Esophagus muscularis mucosa (tissue), 4 donors: ENCODE data around the gene AUTS2. TPM values are rescaled to one million over a fixed set of nuclear protein-coding genes. Genes with fewer than 3 reads are reported as not detected.

Experiments
- DNase-seq: peaks from one replicate; pipeline ENCODE4 v3.0.0-alpha.2; 2017; ENCODE audit errors: extremely low spot score
- H3K27ac ChIP-seq, 4 donors: fragments of 200-600 bp; sonication (generic); replicated peaks in 1 of 4; 1 replicate in 3 of 4; 2 replicates in 1 of 4; pipeline ENCODE4 v1.5.1; 2016 to 2019; ENCODE audit warnings: mild to moderate bottlenecking in 1 of 4
- H3K27me3 ChIP-seq, 4 donors: fragments of 200-600 bp; sonication (generic); one replicate each; pipeline versions ENCODE4 v1.5.1 to v1.6.0; 2016 to 2019
- H3K36me3 ChIP-seq, 4 donors: fragments of 200-600 bp; sonication (generic); one replicate each; pipeline ENCODE4 v1.5.1; 2016 to 2019
- H3K4me1 ChIP-seq, 4 donors: fragments of 200-600 bp; sonication (generic); one replicate each; pipeline ENCODE4 v1.5.1; 2016 to 2019
- H3K4me3 ChIP-seq, 4 donors: fragments of 200-600 bp; sonication (generic); 1 replicate in 2 of 4; 2 replicates in 2 of 4; pipeline ENCODE4 v1.5.1; 2016 to 2019; ENCODE audit warnings: mild to moderate bottlenecking in 4 of 4, moderate library complexity in 1 of 4
- H3K9me3 ChIP-seq, 4 donors: fragments of 200-600 bp; sonication (generic); 1 replicate in 3 of 4; 2 replicates in 1 of 4; pipeline ENCODE4 v1.5.1; 2016 to 2019
- EP300 ChIP-seq: sonication (generic); formaldehyde crosslinking; IDR thresholded peaks from one replicate; pipeline ENCODE4 v1.6.1; 2017; ENCODE audit warnings: antibody characterized with exemption
- POLR2A ChIP-seq: fragments of 450-650 bp; IDR thresholded peaks from one replicate; pipeline ENCODE4 v1.6.1; 2017; ENCODE audit warnings: antibody characterized with exemption, moderate library complexity, mild to moderate bottlenecking, low read depth
- POLR2AphosphoS5 ChIP-seq, 2 donors: sonication (generic); formaldehyde crosslinking; IDR thresholded peaks; one replicate each; pipeline ENCODE4 v1.6.1; 2017; ENCODE audit warnings: antibody characterized with exemption in 2 of 2
- WGBS: methylation state at CpG from one replicate; pipeline ENCODE4 v1.1.5; 2018; 5-methylcytosine and 5-hydroxymethylcytosine counted together
- intact Hi-C: fragments of 100-400 bp; cut with DNase I; formaldehyde crosslinking; loops from one replicate; pipeline ENCODE4 v1.15.1; 2023
- total RNA-seq, 4 donors: library from RNA; depleted of rRNA; stranded (reverse); fragments of >200 nt; gene quantifications; one replicate each; pipeline versions ENCODE4 v1.1.0 to v1.2.1, GENCODE V29; 2016
- TF ChIP-seq, protein P1 (sequence below), 3 experiments: fragments of 200-600 bp in 2 of 3; fragments of 450-650 bp in 1 of 3; sonication (generic) in 2 of 3; IDR thresholded peaks; one replicate each; pipeline ENCODE4 v1.5.1; 2017 to 2019; ENCODE audit warnings: antibody characterized with exemption in 3 of 3, mild to moderate bottlenecking in 2 of 3, moderate library complexity in 1 of 3

AUTS2 gene
- total RNA-seq, 4 donors from 2014 or later, result 18.5 to 44.9 (median 34.2) TPM

GRCh38 chr7:70660154-70660818 lies 1062.0 kb downstream of the AUTS2 start:
- H3K27me3 ChIP-seq, result no peaks in the 10 kb centered on the region
- DNase-seq, result no peak
- H3K9me3 ChIP-seq, result no peaks in the 10 kb centered on the region
- no peak for TF ChIP-seq EP300
- TF ChIP-seq POLR2AphosphoS5 (IDR thresholded peaks at IDR 0.05), result no peak
- TF ChIP-seq POLR2A, result no peak
- TF ChIP-seq, protein P1, sequence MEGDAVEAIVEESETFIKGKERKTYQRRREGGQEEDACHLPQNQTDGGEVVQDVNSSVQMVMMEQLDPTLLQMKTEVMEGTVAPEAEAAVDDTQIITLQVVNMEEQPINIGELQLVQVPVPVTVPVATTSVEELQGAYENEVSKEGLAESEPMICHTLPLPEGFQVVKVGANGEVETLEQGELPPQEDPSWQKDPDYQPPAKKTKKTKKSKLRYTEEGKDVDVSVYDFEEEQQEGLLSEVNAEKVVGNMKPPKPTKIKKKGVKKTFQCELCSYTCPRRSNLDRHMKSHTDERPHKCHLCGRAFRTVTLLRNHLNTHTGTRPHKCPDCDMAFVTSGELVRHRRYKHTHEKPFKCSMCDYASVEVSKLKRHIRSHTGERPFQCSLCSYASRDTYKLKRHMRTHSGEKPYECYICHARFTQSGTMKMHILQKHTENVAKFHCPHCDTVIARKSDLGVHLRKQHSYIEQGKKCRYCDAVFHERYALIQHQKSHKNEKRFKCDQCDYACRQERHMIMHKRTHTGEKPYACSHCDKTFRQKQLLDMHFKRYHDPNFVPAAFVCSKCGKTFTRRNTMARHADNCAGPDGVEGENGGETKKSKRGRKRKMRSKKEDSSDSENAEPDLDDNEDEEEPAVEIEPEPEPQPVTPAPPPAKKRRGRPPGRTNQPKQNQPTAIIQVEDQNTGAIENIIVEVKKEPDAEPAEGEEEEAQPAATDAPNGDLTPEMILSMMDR (IDR thresholded peaks at IDR 0.05), result no peak
- H3K4me1 ChIP-seq, result peaks cover 8 to 21% (median 15%) of the 10 kb centered on the region in 4 donors
- WGBS, result 86% methylated on average over 10 of the region's 10 CpGs
- H3K27ac ChIP-seq, result no peak overlapping the region
- no peak overlapping the region for H3K4me3 ChIP-seq
- intact Hi-C loops, result no loop called here
- H3K36me3 ChIP-seq, result no peaks in the 10 kb centered on the region

DNA sequence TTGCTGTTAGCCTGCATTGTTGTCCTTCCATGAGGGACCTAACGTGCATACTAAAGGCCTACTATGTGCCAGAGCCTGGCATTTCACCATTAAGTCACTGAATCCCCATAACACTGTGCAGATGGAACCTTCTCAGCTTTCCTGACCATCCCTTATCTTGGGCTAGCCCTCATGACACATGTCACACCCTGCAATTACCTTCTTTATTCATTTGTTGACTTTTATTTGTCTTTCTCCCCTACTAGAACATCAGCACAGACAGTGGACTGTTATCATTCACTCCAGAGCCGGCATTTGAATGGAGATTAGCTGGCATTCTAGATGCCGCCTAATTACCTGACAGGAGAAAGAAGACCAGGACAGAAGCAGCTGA lies 1062.5 kb downstream of the AUTS2 start:
- Histone ChIP-seq H3K27ac (no peak overlapping the region), H3K36me3 (no peaks in the 10 kb centered on the region), H3K4me3 (no peak overlapping the region), H3K27me3 (no peaks in the 10 kb centered on the region), H3K4me1 (peaks cover 3 to 16% (median 10%) of the 10 kb centered on the region in 4 donors), H3K9me3 (no peaks in the 10 kb centered on the region)
- TF ChIP-seq POLR2AphosphoS5 (IDR thresholded peaks at IDR 0.05) (no peak), EP300 (no peak), POLR2A (no peak)
- TF ChIP-seq, protein P1 (IDR thresholded peaks at IDR 0.05), result no peak
- no peak for DNase-seq
- WGBS, result 97% methylated on average over 3 of the region's 3 CpGs
- intact Hi-C loops, result no loop called here

DNA sequence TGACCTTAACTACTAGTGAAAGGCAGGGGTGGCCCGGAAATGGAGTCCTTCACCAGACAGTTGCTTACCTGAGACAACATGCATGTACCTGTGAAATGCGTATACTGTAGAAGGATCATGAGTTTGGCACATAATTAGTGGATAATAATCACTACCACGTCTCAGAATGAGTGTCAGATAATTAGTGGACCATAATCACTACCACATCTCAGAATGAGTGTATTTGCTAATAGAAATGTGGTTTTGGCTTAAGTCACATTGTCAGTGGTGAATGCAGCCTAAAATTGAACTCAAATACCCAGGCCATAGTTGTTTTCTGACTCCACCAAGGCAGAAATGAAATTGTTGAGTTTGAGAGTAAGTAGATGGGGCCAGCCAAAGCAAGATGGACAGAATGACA lies 1065.4 kb downstream of the AUTS2 start:
- no peaks in the 10 kb centered on the region for H3K36me3 ChIP-seq
- intact Hi-C loops, result no loop called here
- H3K4me1 ChIP-seq, result peaks cover 5 to 21% (median 9%) of the 10 kb centered on the region in 4 donors
- H3K4me3 ChIP-seq, result no peak overlapping the region
- H3K27ac ChIP-seq, result no peak overlapping the region
- no peak for DNase-seq
- H3K27me3 ChIP-seq, result no peaks in the 10 kb centered on the region
- TF ChIP-seq POLR2A, result no peak
- TF ChIP-seq EP300, result no peak
- no peaks in the 10 kb centered on the region for H3K9me3 ChIP-seq
- 62% methylated on average over 3 of the region's 3 CpGs for WGBS

- 85% methylated on average over 2 of the region's 2 CpGs for WGBS
- TF ChIP-seq EP300 (no peak), POLR2AphosphoS5 (IDR thresholded peaks at IDR 0.05) (no peak), POLR2A (no peak)
- TF ChIP-seq, protein P1 (IDR thresholded peaks at IDR 0.05), result no peak
- H3K4me3 ChIP-seq, result no peak overlapping the region
- H3K4me1 ChIP-seq, result peaks cover 6 to 23% (median 9%) of the 10 kb centered on the region in 4 donors
- DNase-seq, result no peak
- no peaks in the 10 kb centered on the region for H3K9me3 ChIP-seq
- no peak overlapping the region for H3K27ac ChIP-seq
- intact Hi-C loops, result no loop called here
- H3K27me3 ChIP-seq, result no peaks in the 10 kb centered on the region
- no peaks in the 10 kb centered on the region for H3K36me3 ChIP-seq
Observed at GRCh38 chr7:70665997-70666396, 1067.7 kb downstream of the AUTS2 start.

DNA sequence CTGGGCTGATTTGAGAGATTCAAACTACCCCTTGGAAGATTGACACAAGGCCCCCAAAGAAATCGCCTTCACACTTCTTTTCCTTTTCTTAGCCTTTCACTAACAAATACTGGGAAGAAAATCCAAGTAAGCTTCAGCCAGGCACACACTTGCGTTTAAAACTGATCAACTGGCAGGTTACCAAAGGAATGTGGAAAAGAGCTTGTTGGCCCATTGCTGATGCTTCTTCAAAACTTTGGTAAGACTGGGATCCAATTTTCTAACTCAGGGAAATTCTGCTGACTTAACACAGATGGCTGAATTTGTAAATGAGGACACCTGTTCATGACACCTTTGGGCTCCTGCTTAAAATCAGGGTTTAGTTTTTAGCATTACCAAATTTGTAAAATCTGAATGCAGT lies 1069.1 kb downstream of the AUTS2 start:
- no peak overlapping the region for H3K27ac ChIP-seq
- 81% methylated on average over 2 of the region's 2 CpGs for WGBS
- intact Hi-C loops, result no loop called here

More for the DNA sequence above, 1069.1 kb downstream of the AUTS2 start:
- Histone ChIP-seq H3K9me3 (no peaks in the 10 kb centered on the region), H3K4me3 (no peak overlapping the region), H3K36me3 (no peaks in the 10 kb centered on the region), H3K4me1 (peaks cover 6 to 23% (median 9%) of the 10 kb centered on the region in 4 donors), H3K27me3 (no peaks in the 10 kb centered on the region)
- TF ChIP-seq, protein P1 (IDR thresholded peaks at IDR 0.05), result no peak
- TF ChIP-seq POLR2AphosphoS5 (IDR thresholded peaks at IDR 0.05) (no peak), EP300 (no peak), POLR2A (no peak)
- no peak for DNase-seq
